Sigmoid colon (tissue), 7 donors: ENCODE data around the gene SLC1A3. TPM values are rescaled to one million over a fixed set of nuclear protein-coding genes. Genes with fewer than 3 reads are reported as not detected.
"Not testable (repeated sequence)": the region's sequence is repeated elsewhere in the genome, so short reads cannot be mapped to it uniquely, and the experiment has no call there.

ENCODE experiments used
- DNase-seq: peaks from one replicate; pipeline ENCODE4 v3.0.0-alpha.2; 2019
- H3K27ac ChIP-seq, 4 donors: fragments of 200-600 bp; sonication (generic); one replicate each; pipeline ENCODE4 v1.5.1; 2016 to 2019; ENCODE audit warnings: mild to moderate bottlenecking in 1 of 4
- H3K27me3 ChIP-seq, 3 donors: fragments of 200-600 bp; sonication (generic); one replicate each; pipeline ENCODE4 v1.5.1; 2019; ENCODE audit warnings: mild to moderate bottlenecking in 1 of 3
- H3K36me3 ChIP-seq, 4 donors: fragments of 200-600 bp; sonication (generic); one replicate each; pipeline ENCODE4 v1.5.1; 2016 to 2019
- H3K4me1 ChIP-seq, 4 donors: fragments of 200-600 bp; sonication (generic); one replicate each; pipeline ENCODE4 v1.5.1; 2017 to 2019
- H3K4me3 ChIP-seq, 4 donors: fragments of 200-600 bp; sonication (generic); one replicate each; pipeline ENCODE4 v1.5.1; 2017 to 2019; ENCODE audit warnings: mild to moderate bottlenecking in 2 of 4, moderate library complexity in 1 of 4
- H3K9me3 ChIP-seq, 4 donors: fragments of 200-600 bp in 3 of 4; sonication (generic) in 3 of 4; one replicate each; pipeline versions ENCODE4 v1.5.1 to v1.6.1; 2013 to 2019
- EP300 ChIP-seq, 4 donors: sonication (generic); formaldehyde crosslinking; IDR thresholded peaks; one replicate each; pipeline ENCODE4 v1.6.1; 2017; ENCODE audit warnings: antibody characterized with exemption in 4 of 4
- POLR2A ChIP-seq, 2 donors: fragments of 450-650 bp; IDR thresholded peaks; one replicate each; pipeline ENCODE4 v1.6.1; 2016; ENCODE audit warnings: antibody characterized with exemption in 2 of 2, mild to moderate bottlenecking in 2 of 2, moderate library complexity in 2 of 2
- POLR2AphosphoS5 ChIP-seq, 4 donors: sonication (generic); formaldehyde crosslinking; IDR thresholded peaks; one replicate each; pipeline ENCODE4 v1.6.1; 2017; ENCODE audit warnings: antibody characterized with exemption in 4 of 4
- WGBS, 2 donors: extraction: QIAGEN DNeasy Blood & Tissue Kit; methylation state at CpG; one replicate each; pipeline ENCODE4 v1.1.7; 2013; 5-methylcytosine and 5-hydroxymethylcytosine counted together
- intact Hi-C: fragments of 100-400 bp; cut with DNase I; formaldehyde crosslinking; loops from one replicate; pipeline ENCODE4 v1.15.1; 2023
- polyA plus RNA-seq, 3 donors: library from polyadenylated mRNA; stranded (reverse); fragments of 200-250 nt; gene quantifications; one replicate each; pipeline ENCODE4 v1.2.3, GENCODE V29; 2013
- total RNA-seq, 4 donors: library from RNA; depleted of rRNA; stranded (reverse); fragments of >200 nt; gene quantifications; one replicate each; pipeline ENCODE4 v1.1.0, GENCODE V29; 2016
- TF ChIP-seq, protein P1 (sequence below), 4 experiments: fragments of 450-650 bp in 3 of 4; fragments of 200-600 bp in 1 of 4; IDR thresholded peaks; one replicate each; pipeline ENCODE4 v1.5.1; 2016 to 2019; ENCODE audit warnings: antibody characterized with exemption in 4 of 4, mild to moderate bottlenecking in 3 of 4, moderate library complexity in 2 of 4
- donor health status: healthy with polysubstance abuse.
- donor health status: Bipolar disorder and iron deficiency.
- donor health status: healthy.

SLC1A3 gene
- total and polyA plus RNA-seq, 7 donors, result 1.8 to 23.6 (median 16.8) TPM

DNA sequence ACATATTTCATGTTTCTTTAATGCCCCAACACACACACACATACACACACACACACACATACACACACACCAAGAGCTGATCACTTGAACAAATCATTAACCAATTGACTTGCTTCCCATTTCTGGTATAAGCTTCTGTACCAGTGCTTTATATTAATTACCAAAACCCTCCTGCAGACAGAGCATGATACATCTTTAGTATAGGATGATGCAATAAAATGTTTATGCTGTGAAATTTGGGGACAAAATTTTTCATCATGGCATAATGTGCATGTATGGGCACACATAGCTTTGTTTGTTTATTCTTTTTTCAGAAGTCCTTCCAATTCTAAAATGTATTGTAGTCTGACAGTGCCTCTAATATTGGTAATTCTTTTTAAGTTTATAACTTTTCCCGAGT is 34.5 kb downstream of the SLC1A3 start:
- intact Hi-C loops, result no loop called here
- no peak overlapping the region for H3K27ac ChIP-seq

DNA sequence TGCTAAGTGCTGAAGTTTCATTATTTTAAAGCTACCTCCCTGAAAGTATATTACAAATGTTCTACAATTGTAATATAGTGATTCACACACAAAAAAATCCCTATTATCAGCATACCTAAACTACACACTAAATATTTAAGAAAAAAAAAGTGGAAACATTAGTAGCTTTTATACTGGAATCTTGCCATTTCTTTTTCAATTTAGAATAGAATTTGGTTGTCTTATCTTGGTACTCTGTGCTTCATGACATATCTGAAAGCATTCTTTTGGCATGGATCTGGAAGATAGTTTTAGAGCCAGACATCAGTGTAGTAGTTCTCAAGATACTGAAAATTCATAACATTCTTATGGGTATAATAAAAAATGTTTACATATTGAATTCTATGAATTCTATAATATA is 35.0 kb downstream of the SLC1A3 start:
- no peaks in the 10 kb centered on the region for H3K36me3 ChIP-seq
- intact Hi-C loops, result no loop called here
- H3K4me1 ChIP-seq, result no peaks in the 10 kb centered on the region
- no peaks in the 10 kb centered on the region for H3K27me3 ChIP-seq
- H3K27ac ChIP-seq, result no peak overlapping the region
- no peaks in the 10 kb centered on the region for H3K9me3 ChIP-seq
- no peak overlapping the region for H3K4me3 ChIP-seq
- TF ChIP-seq POLR2AphosphoS5 (IDR thresholded peaks at IDR 0.05) (no peak), EP300 (IDR thresholded peaks at IDR 0.05) (no peak), POLR2A (IDR thresholded peaks at IDR 0.05) (no peak)
- TF ChIP-seq, protein P1, sequence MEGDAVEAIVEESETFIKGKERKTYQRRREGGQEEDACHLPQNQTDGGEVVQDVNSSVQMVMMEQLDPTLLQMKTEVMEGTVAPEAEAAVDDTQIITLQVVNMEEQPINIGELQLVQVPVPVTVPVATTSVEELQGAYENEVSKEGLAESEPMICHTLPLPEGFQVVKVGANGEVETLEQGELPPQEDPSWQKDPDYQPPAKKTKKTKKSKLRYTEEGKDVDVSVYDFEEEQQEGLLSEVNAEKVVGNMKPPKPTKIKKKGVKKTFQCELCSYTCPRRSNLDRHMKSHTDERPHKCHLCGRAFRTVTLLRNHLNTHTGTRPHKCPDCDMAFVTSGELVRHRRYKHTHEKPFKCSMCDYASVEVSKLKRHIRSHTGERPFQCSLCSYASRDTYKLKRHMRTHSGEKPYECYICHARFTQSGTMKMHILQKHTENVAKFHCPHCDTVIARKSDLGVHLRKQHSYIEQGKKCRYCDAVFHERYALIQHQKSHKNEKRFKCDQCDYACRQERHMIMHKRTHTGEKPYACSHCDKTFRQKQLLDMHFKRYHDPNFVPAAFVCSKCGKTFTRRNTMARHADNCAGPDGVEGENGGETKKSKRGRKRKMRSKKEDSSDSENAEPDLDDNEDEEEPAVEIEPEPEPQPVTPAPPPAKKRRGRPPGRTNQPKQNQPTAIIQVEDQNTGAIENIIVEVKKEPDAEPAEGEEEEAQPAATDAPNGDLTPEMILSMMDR (IDR thresholded peaks at IDR 0.05), result no peak
- no peak for DNase-seq

More for the DNA sequence above, 34.5 kb downstream of the SLC1A3 start:
- H3K4me3 ChIP-seq, result no peak overlapping the region
- no peaks in the 10 kb centered on the region for H3K4me1 ChIP-seq
- no peaks in the 10 kb centered on the region for H3K36me3 ChIP-seq
- WGBS, 2 donors, result 64 to 71% methylated on average over 1 of the region's 1 CpG
- DNase-seq, result no peak
- TF ChIP-seq, protein P1 (IDR thresholded peaks at IDR 0.05), result no peak
- TF ChIP-seq POLR2AphosphoS5 (IDR thresholded peaks at IDR 0.05), result no peak
- no peak for TF ChIP-seq EP300 (IDR thresholded peaks at IDR 0.05)
- TF ChIP-seq POLR2A (IDR thresholded peaks at IDR 0.05), result no peak
- no peaks in the 10 kb centered on the region for H3K27me3 ChIP-seq
- no peaks in the 10 kb centered on the region for H3K9me3 ChIP-seq

- Histone ChIP-seq H3K9me3 (no peaks in the 10 kb centered on the region), H3K27me3 (no peaks in the 10 kb centered on the region), H3K27ac (no peak overlapping the region), H3K4me3 (no peak overlapping the region), H3K36me3 (no peaks in the 10 kb centered on the region), H3K4me1 (no peaks in the 10 kb centered on the region)
- WGBS, 2 donors, result 41 to 58% methylated on average over 4 of the region's 4 CpGs
- no peak for DNase-seq
- TF ChIP-seq EP300 (IDR thresholded peaks at IDR 0.05) (no peak), POLR2A (IDR thresholded peaks at IDR 0.05) (no peak), POLR2AphosphoS5 (IDR thresholded peaks at IDR 0.05) (no peak)
- TF ChIP-seq, protein P1 (IDR thresholded peaks at IDR 0.05), result no peak
- intact Hi-C loops, result no loop called here
Observed at GRCh38 chr5:36642089-36642488, 35.7 kb downstream of the SLC1A3 start.

- TF ChIP-seq POLR2A (IDR thresholded peaks at IDR 0.05) (no peak), POLR2AphosphoS5 (IDR thresholded peaks at IDR 0.05) (no peak), EP300 (IDR thresholded peaks at IDR 0.05) (no peak)
- no peak for DNase-seq
- no peaks in the 10 kb centered on the region for H3K36me3 ChIP-seq
- no peaks in the 10 kb centered on the region for H3K4me1 ChIP-seq
- no peaks in the 10 kb centered on the region for H3K27me3 ChIP-seq
- WGBS, 2 donors, result 69 to 83% methylated on average over 1 of the region's 1 CpG
- no peak overlapping the region for H3K4me3 ChIP-seq
- intact Hi-C loops, result no loop called here
- H3K27ac ChIP-seq, result no peak overlapping the region
- no peaks in the 10 kb centered on the region for H3K9me3 ChIP-seq
Observed at GRCh38 chr5:36643162-36643561, 36.8 kb downstream of the SLC1A3 start.

- DNase-seq, H3K4me1 ChIP-seq, H3K36me3 ChIP-seq, H3K27me3 ChIP-seq, H3K27ac ChIP-seq, H3K9me3 ChIP-seq, intact Hi-C loops, H3K4me3 ChIP-seq: not testable (repeated sequence)
- 72 to 80% methylated on average over 5 of the region's 5 CpGs for WGBS, 2 donors
Observed at GRCh38 chr5:36643841-36644240, 37.4 kb downstream of the SLC1A3 start.

DNA sequence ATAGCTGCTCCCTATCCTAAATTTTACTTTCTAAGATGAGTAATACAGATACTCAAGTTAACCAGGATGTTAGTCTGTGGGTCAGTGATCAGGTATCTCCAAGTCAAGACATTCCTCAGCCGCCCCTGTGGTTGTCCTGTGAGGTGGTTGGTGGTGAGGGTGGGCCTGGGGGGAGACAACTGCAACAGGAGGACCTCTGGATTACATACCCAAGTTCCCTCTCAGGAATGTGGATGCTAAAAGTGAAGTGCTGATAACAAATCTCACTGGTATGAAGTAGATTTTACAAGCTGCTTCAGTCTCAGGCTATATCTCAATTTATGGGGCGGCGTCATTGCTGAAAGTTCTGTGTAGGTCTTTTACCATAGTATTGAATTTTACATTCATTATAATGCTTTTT is 38.3 kb downstream of the SLC1A3 start:
- H3K36me3 ChIP-seq, result no peaks in the 10 kb centered on the region
- 74 to 83% methylated on average over 3 of the region's 3 CpGs for WGBS, 2 donors
- H3K27ac ChIP-seq, result no peak overlapping the region
- no peaks in the 10 kb centered on the region for H3K27me3 ChIP-seq
- no peak for DNase-seq
- no peaks in the 10 kb centered on the region for H3K4me1 ChIP-seq
- no peak overlapping the region for H3K4me3 ChIP-seq
- intact Hi-C loops, result no loop called here
- H3K9me3 ChIP-seq, result no peaks in the 10 kb centered on the region
- TF ChIP-seq, protein P1 (IDR thresholded peaks at IDR 0.05), result no peak
- TF ChIP-seq POLR2A (IDR thresholded peaks at IDR 0.05) (no peak), EP300 (IDR thresholded peaks at IDR 0.05) (no peak), POLR2AphosphoS5 (IDR thresholded peaks at IDR 0.05) (no peak)
